ENCODE measurements around the gene TMX2. TPM values are rescaled to one million over a fixed set of nuclear protein-coding genes. Genes with fewer than 3 reads are reported as not detected.
A peak's percentile ranks its signal among the peaks of the same experiment; 100 is the strongest.

Gene TMX2
- total and polyA plus RNA-seq, 10 of the 15 experiments (the other 5 are each of a cell fraction or from before 2014, with no cell fraction given), result 64.3 to 134 (median 91.6) TPM

DNA sequence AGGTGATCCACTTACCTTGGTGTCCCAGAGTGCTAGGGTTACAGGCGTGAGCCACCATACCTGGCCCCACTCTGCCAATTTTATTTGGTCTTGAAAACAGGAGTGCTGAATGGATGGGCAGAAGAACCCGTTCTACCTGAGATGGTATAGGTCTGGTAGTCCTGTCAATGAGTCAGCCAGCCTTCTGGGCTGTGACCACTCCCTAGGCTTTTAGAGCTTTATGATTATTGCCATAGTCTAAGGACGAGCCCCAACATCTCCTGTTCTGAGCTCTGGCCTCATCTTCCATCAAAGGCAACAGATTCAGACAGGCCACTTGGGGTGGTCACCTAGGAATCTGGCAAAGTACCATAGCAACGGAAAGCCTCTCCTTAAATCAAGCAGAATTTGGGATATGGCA is 33.0 kb upstream of the TMX2 start:
- no peaks in the 10 kb centered on the region for H3K9me3 ChIP-seq (replicated peaks; ENCODE audit: control insufficient read depth, insufficient read depth, low read length)
- H3K36me3 ChIP-seq (ENCODE audit: control insufficient read depth in 2 of 2, insufficient read depth in 2 of 2, low read length in 1 of 2), result peaks cover 1 to 26% of the 10 kb centered on the region in 2 experiments
- DNase-seq (ENCODE audit: low read depth, low spot score) (no peak), ATAC-seq (no peak), FAIRE-seq (no peak)
- ChIA-PET RAD21 (ENCODE audit: unreplicated experiment) (no interaction called here), POLR2A (no interaction called here), CTCF (no interaction called here), SMC1A (ENCODE audit: uncharacterized antibody, unreplicated experiment) (interaction anchor here (1.6 kb wide), 1 partner anchor 24 kb away, joined by 4 read pairs; no protein-coding TSS in a partner anchor)
- H3K79me2 ChIP-seq (ENCODE audit: control insufficient read depth, insufficient read depth, low read length), result peaks cover 59% of the 10 kb centered on the region
- TF ChIP-seq, protein P1, sequence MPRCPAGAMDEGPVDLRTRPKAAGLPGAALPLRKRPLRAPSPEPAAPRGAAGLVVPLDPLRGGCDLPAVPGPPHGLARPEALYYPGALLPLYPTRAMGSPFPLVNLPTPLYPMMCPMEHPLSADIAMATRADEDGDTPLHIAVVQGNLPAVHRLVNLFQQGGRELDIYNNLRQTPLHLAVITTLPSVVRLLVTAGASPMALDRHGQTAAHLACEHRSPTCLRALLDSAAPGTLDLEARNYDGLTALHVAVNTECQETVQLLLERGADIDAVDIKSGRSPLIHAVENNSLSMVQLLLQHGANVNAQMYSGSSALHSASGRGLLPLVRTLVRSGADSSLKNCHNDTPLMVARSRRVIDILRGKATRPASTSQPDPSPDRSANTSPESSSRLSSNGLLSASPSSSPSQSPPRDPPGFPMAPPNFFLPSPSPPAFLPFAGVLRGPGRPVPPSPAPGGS (IDR thresholded peaks at IDR 0.05; ENCODE audit: borderline replicate concordance, insufficient read depth, low read depth, low read length, poor library complexity, severe bottlenecking), result no peak
- TF ChIP-seq JUND (IDR thresholded peaks at IDR 0.05; ENCODE audit: low read depth, low read length), result no peak
- no peak for TF ChIP-seq EED (IDR thresholded peaks at IDR 0.05; ENCODE audit: low read depth)
- TF ChIP-seq ZNF274 (IDR thresholded peaks at IDR 0.05; ENCODE audit: insufficient read depth, insufficient read length), result no peak
- TF ChIP-seq, protein P2, sequence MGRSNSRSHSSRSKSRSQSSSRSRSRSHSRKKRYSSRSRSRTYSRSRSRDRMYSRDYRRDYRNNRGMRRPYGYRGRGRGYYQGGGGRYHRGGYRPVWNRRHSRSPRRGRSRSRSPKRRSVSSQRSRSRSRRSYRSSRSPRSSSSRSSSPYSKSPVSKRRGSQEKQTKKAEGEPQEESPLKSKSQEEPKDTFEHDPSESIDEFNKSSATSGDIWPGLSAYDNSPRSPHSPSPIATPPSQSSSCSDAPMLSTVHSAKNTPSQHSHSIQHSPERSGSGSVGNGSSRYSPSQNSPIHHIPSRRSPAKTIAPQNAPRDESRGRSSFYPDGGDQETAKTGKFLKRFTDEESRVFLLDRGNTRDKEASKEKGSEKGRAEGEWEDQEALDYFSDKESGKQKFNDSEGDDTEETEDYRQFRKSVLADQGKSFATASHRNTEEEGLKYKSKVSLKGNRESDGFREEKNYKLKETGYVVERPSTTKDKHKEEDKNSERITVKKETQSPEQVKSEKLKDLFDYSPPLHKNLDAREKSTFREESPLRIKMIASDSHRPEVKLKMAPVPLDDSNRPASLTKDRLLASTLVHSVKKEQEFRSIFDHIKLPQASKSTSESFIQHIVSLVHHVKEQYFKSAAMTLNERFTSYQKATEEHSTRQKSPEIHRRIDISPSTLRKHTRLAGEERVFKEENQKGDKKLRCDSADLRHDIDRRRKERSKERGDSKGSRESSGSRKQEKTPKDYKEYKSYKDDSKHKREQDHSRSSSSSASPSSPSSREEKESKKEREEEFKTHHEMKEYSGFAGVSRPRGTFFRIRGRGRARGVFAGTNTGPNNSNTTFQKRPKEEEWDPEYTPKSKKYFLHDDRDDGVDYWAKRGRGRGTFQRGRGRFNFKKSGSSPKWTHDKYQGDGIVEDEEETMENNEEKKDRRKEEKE (IDR thresholded peaks at IDR 0.05), result no peak
- TF ChIP-seq TBL1XR1 (IDR thresholded peaks at IDR 0.05; ENCODE audit: low read depth, low read length), result no peak
- intact Hi-C loops (cut with micrococcal nuclease; ENCODE audit: unreplicated experiment) (no loop called here), in situ Hi-C loops (cut with MboI) (no loop called here)
- no TSS peak for BruUV-seq (replicated peaks)
- H3K27me3 ChIP-seq (replicated peaks in 1 of 2; ENCODE audit: control insufficient read depth in 2 of 2, insufficient read depth in 2 of 2, low read length in 1 of 2), result no peaks in the 10 kb centered on the region
- no peak overlapping the region for H2AFZ ChIP-seq (ENCODE audit: control insufficient read depth, low read depth, low read length)
- no peak overlapping the region for H3K9ac ChIP-seq (ENCODE audit: control insufficient read depth, insufficient read depth, low read length)
- H3K27ac ChIP-seq (ENCODE audit: control insufficient read depth, insufficient read depth), result 0 out of 2 replicates have a peak overlapping the region, but pooled peaks have one; percentile 42
- peaks cover 12% of the 10 kb centered on the region; the same call in 1 of the 2 replicates for H3K4me1 ChIP-seq (ENCODE audit: control insufficient read depth, insufficient read depth, low read length)
- no peak overlapping the region for H3K4me3 ChIP-seq
- 75% methylated on average over 4 of the region's 4 CpGs for WGBS (ENCODE audit: insufficient coverage, insufficient replicate concordance, low lambda C conversion rate, missing lambda C conversion rate)
- peak overlapping the region; percentile 46; the same call in 1 of the 2 replicates for H3K4me2 ChIP-seq (ENCODE audit: control insufficient read depth, insufficient read depth)
- peaks cover 2% of the 10 kb centered on the region; the same call in 1 of the 2 replicates for H4K20me1 ChIP-seq (ENCODE audit: control insufficient read depth, insufficient read depth)
